MM.1S (cell line): ENCODE results near the gene UQCRH.

ENCODE experiments used
- DNase-seq: peaks from one replicate; pipeline ENCODE4 v3.0.0-alpha.2; 2015
- H2AFZ ChIP-seq: fragments of 300-600 bp; sonication (generic); 2 replicates; pipeline ENCODE4 v1.6.0; 2016; ENCODE audit warnings: antibody characterized with exemption, low read length
- H3F3A ChIP-seq: fragments of 300-600 bp; sonication (generic); 2 replicates; pipeline ENCODE4 v1.6.1; 2016; ENCODE audit warnings: mild to moderate bottlenecking, antibody characterized with exemption, low read length, moderate library complexity, mixed read lengths; ENCODE audit not compliant: insufficient read depth
- H3K27ac ChIP-seq: fragments of 300-600 bp; sonication (generic); 2 replicates; pipeline ENCODE4 v1.5.1; 2016; ENCODE audit warnings: mild to moderate bottlenecking, low read length
- H3K27me3 ChIP-seq: fragments of 300-600 bp; sonication (generic); replicated peaks from 2 replicates; pipeline ENCODE4 v1.6.0; 2016; ENCODE audit warnings: low read length; ENCODE audit not compliant: insufficient read depth
- H3K36me3 ChIP-seq: fragments of 300-600 bp; sonication (generic); replicated peaks from 2 replicates; pipeline ENCODE4 v1.6.1; 2016; ENCODE audit warnings: mild to moderate bottlenecking, low read length, mixed read lengths; ENCODE audit not compliant: insufficient read depth
- H3K4me1 ChIP-seq: fragments of 300-600 bp; sonication (generic); 2 replicates; pipeline ENCODE4 v1.6.1; 2016; ENCODE audit warnings: low read length, mixed read lengths
- H3K4me2 ChIP-seq: fragments of 300-600 bp; sonication (generic); 2 replicates; pipeline ENCODE4 v1.6.0; 2016; ENCODE audit warnings: low read depth, low read length
- H3K4me3 ChIP-seq: fragments of 300-600 bp; sonication (generic); 2 replicates; pipeline ENCODE4 v1.5.1; 2016; ENCODE audit warnings: low read length, mixed read lengths
- H3K79me2 ChIP-seq: fragments of 300-600 bp; sonication (generic); 2 replicates; pipeline ENCODE4 v1.6.1; 2016; ENCODE audit warnings: mixed run types, low read length, mixed read lengths
- H3K9ac ChIP-seq: fragments of 300-600 bp; sonication (generic); 2 replicates; pipeline ENCODE4 v1.6.1; 2016; ENCODE audit warnings: low read length, mixed read lengths
- H3K9me2 ChIP-seq: fragments of 300-600 bp; sonication (generic); replicated peaks from 2 replicates; pipeline ENCODE4 v1.6.1; 2016; ENCODE audit warnings: mild to moderate bottlenecking, low read length, mixed read lengths; ENCODE audit not compliant: insufficient read depth
- H3K9me3 ChIP-seq: fragments of 300-600 bp; sonication (generic); replicated peaks from 2 replicates; pipeline ENCODE4 v1.6.1; 2016; ENCODE audit warnings: mild to moderate bottlenecking, low read length, mixed read lengths; ENCODE audit not compliant: insufficient read depth
- H4K20me1 ChIP-seq: fragments of 300-600 bp; sonication (generic); 2 replicates; pipeline ENCODE4 v1.6.1; 2016; ENCODE audit warnings: mild to moderate bottlenecking, low read length, moderate library complexity, mixed read lengths; ENCODE audit not compliant: insufficient read depth
- CTCF ChIP-seq: fragments of 300-600 bp; sonication (generic); IDR thresholded peaks from 2 replicates; pipeline ENCODE4 v1.5.1; 2016; ENCODE audit warnings: antibody characterized with exemption, low read length, mixed read lengths
- EZH2 ChIP-seq: fragments of 300-600 bp; sonication (generic); optimal IDR thresholded peaks from 2 replicates; pipeline ENCODE3; 2017; ENCODE audit warnings: low read depth, mild to moderate bottlenecking, antibody characterized with exemption, low read length, mixed read lengths
- EZH2phosphoT487 ChIP-seq: fragments of 300-600 bp; sonication (generic); IDR thresholded peaks from 2 replicates; pipeline ENCODE4 v1.6.1; 2018; ENCODE audit warnings: antibody characterized with exemption, low read length

Gene UQCRH

GRCh38 chr1:46340404-46341221, 37.1 kb downstream of the UQCRH start, which contains the start of gene NSUN4:
Gene NSUN4, plus strand, starts transcription at chr1:46340807. Its CDS starts 20 bp downstream, at chr1:46340827.
- peak; percentile 88 for DNase-seq
- Histone ChIP-seq H3K9ac (peak within 1 kb of the TSS; percentile 96), H3K27ac (peak within 1 kb of the TSS; percentile 88), H2AFZ (peak within 1 kb of the TSS; percentile 99), H3K36me3 (peaks cover 3% of the 10 kb centered on the region; the same call in 1 of the 2 replicates), H4K20me1 (no peaks in the 10 kb centered on the region), H3F3A (peaks cover 9% of the 10 kb centered on the region; the same call in 1 of the 2 replicates), H3K4me2 (peak within 1 kb of the TSS; percentile 99), H3K4me3 (peak within 1 kb of the TSS; percentile 95), H3K4me1 (peaks cover 13% of the 10 kb centered on the region), H3K27me3 (no peaks in the 10 kb centered on the region), H3K79me2 (peaks cover 41% of the 10 kb centered on the region), H3K9me3 (no peaks in the 10 kb centered on the region), H3K9me2 (no peaks in the 10 kb centered on the region)
- TF ChIP-seq CTCF: peak; percentile 68
- no peak for TF ChIP-seq EZH2

- Histone ChIP-seq H2AFZ (peak overlapping the region; percentile 99), H3K4me2 (peak overlapping the region; percentile 99), H3K79me2 (peaks cover 41% of the 10 kb centered on the region)
Observed at GRCh38 chr1:46341222-46342083, 38.0 kb downstream of the UQCRH start.

More at GRCh38 chr1:46341222-46342083, 38.0 kb downstream of the UQCRH start:
- H3K9me3 ChIP-seq: no peaks in the 10 kb centered on the region
- H3K36me3 ChIP-seq: peaks cover 3% of the 10 kb centered on the region; the same call in 1 of the 2 replicates
- H3K4me3 ChIP-seq: peak overlapping the region; percentile 95
- TF ChIP-seq CTCF: no peak
- TF ChIP-seq EZH2phosphoT487: no peak
- no peak for TF ChIP-seq EZH2
- H3K9me2 ChIP-seq: no peaks in the 10 kb centered on the region
- no peaks in the 10 kb centered on the region for H4K20me1 ChIP-seq
- peaks cover 13% of the 10 kb centered on the region for H3K4me1 ChIP-seq
- H3K9ac ChIP-seq: peak overlapping the region; percentile 96; the same call in 1 of the 2 replicates
- peak overlapping the region; percentile 88; the same call in 1 of the 2 replicates for H3K27ac ChIP-seq
- H3F3A ChIP-seq: peaks cover 9% of the 10 kb centered on the region; the same call in 1 of the 2 replicates
- no peaks in the 10 kb centered on the region for H3K27me3 ChIP-seq
- no peak for DNase-seq
